DMS114 treated with DMSO at 0.1 percent for 48 hours (cell line): ENCODE data around the gene CUX1.
"Not testable (repeated sequence)": the region's sequence is repeated elsewhere in the genome, so short reads cannot be mapped to it uniquely, and the experiment has no call there.

ENCODE experiments used
- DNase-seq: peaks from one replicate; lab custom pipeline; 2025; ENCODE audit not compliant: unreplicated experiment; lab: John Stamatoyannopoulos, UW

Gene CUX1

DNA sequence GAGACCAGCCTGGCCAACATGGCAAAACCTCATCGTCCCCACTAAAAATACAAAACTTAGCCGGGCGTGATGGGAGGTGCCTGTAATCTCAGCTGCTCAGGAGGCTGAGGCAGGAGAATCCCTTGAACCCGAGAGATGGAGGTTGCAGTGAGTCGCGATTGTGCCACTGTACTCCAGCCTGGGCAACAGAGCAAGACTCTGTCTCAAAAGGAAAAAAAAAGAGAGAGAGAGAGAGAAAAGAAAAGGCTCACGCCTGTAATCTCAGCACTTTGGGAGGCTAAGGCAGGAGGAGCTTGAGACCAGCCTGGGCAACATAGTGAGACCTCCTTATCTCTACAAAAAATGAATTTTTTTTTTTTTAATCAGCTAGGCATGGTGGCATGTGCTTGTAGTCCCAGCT, 157.6 kb downstream of the CUX1 start:
- DNase-seq, result no peak

DNA sequence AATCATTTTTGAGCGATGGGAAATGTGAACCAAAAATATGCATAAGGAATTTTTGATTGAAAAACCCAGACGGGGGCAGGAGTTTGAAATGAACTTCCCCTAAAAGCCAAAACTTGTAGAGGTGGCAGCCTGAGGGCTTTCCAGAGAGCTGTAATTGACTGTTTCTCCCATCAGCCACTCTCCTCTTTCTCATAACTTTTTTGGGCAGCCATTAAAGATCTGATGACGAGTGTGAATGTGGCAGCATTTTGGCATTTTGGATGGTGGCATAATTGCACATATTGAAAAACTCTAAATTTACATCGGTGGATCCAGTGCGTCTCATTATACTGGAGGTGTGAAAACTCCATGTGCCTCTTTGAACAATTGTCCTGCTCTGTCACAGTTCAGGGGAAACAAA, 159.0 kb downstream of the CUX1 start:
- no peak for DNase-seq

DNA sequence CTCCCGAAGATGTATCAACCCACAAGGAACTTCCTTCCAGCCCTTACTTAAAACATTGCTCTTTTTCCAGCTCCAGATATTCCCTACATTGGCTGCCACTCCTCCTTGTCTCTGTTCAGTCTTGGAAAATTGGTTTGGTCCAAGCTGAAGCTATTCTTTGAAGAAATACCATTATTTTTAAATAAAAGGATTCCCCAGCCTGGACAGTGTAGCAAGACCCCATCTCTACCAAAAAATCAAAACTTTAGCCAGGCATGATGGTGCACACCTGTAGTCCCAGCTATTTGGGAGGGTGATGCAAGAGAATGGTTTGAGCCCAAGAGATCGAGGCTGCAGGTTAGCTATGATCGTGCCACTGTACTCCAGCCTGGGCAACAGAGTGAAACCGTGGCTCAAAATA, 159.8 kb downstream of the CUX1 start:
- DNase-seq, result no peak

DNA sequence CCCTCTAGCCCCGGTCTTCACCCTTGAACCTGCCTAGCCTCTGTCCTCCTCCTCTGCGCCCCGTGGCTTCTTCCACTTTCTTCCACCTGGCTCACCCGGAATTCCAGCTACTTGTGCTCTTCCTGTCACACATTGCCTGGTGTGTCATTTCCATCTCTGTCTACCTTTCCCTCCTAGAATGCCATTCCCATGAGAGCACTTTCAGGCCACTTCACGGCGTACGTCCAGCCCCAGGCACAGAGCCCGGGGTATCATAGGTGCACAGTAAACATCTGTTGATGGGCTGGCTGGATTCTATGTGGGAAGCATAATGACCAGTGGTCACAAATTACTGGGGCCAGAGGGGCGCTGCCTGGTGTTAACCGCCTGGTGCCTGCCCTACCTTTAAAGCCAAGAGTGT, 161.3 kb downstream of the CUX1 start:
- no peak for DNase-seq

DNA sequence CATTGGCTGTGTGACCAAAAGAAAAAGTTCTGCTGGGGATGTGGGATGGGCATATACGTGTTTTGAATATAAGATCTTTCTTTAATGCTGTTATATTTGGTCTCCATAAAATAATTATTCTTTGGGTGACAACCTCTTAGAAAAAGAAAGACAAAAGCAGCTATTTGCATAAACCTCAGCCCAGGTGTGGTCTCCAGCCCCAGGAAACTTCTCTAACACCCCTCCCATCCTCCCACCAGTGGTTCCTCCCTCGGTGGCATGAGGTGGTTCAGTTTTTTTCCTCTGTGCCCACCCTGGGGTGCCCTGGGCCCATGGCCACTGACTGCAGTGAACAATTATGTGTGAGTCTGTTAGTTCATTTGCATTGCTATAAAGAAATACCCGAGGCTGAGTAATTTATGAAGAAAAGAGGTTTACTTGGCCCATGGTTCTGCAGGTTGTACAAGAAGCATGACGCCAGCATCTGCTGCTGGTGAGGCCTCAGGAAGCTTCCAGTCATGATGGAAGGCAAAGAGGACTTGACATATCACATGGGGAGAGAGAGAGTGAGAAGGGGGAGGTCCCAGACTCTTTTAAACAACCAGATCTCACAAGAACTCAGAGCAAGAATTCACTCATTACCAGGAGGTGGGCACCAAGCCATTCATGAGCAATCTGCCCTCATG, 165.9 kb downstream of the CUX1 start:
- no peak for DNase-seq

DNA sequence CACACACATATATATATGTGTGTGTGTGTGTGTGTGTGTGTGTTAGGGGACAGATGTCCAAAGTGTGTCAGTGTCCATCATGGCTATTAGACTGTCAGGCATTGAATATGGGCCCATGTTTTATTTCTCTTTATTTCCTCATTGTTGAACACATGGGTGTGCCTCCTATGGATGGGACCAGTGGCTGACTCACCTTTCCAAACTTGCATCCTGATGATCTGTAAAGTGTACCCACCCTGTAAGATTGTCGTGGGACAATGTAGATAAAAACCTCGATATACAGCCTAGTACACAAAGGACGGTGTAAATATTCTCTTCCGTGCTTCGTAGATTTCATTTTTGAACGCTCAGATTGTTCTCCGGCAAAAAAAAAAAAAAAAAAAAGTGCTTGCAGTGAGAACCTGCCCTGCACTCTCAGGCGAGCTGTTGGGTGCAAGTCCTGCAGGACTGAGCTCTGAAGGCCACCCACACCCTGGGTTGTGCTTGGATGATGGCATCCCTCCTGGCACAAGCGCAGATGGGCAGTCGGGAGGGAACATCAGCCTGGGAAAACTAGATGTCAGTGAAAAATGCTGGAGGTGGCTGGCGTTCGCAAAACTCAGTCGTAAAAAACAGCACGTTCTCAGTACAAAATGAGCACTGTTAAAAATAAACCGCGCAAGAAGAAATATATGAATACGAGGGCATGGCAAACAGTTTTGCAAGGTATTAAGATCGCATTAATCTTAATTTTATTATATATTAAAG, 166.9 kb downstream of the CUX1 start:
- DNase-seq, result no peak

DNA sequence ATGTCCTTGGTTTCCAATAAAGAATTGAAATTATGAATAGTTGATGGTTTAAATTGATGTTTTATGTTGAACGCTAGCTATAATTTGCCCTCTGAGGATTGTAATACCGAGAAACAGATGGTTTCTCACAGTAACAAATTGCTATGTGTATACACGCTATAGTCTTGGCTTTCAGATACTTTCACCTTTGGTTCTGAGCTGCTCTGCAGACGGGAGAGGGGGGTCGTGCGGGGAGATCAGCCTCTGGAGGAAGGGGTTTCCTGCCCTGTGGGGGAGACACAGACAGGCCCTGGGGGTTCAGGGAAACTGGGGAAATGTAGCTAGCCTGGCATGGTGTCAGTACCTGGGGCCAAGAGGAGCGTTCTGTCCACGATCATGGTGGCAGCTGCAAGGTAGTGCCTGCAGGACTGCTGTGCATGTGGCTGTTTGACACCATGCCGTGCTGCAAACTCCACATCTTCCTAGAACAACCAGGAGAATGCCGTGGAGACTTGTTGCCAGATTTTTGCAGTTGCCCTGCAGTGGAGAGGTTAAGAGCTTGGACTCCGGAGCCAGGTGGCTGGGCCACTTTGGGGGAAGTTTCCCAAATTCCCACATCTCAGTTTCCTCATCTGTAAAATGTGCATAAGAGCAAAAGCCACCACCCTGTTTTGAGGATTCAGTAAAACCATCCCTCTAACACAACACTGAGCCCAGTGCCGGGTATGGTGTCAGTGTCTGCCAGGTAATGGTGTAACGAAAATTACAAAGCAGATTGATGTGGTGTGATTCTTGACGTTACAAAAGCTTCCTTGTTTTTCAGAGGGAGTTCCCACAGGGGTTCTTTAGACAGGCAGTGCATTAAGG, 167.9 kb downstream of the CUX1 start:
- DNase-seq, result no peak

DNA sequence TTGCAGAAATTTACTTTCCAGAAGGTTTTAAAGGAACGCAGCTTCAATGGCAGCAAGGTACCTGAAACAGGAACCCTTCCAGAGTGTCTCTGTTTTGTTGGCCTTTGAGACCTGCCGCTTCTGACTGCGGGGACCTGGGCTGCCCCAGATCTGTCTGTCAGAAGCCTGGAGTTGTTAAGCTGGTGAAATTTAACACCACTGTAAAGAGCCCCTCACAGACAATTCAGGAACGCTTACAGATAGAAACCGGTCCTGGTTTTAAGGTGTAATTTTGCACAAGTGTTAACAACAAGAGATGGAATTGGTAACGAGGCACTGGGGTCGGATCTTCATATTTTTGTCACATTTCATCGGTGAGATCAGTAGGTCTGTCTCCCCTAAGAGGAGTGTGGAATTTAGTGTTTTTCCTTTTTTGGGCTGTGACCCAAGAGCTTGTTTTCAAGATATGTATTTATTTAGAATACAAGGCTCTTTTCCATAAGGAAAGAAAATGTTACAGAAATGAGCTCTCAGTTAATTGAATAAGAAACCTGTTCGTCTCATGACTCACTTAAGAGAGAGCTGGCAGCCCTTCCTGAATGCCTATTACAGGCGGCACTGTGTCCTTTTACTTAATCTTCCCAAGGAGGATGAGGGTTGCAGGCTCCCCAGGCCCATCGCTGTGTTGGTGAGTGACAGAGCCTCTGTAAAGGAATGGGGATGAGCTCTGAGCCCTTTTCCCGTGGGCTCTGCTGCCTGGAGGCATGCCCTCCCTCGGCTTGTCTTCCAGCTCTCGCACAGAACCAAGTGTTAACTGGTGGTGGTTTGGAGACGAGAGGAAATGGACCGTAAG, 168.7 kb downstream of the CUX1 start:
- DNase-seq, result no peak

DNA sequence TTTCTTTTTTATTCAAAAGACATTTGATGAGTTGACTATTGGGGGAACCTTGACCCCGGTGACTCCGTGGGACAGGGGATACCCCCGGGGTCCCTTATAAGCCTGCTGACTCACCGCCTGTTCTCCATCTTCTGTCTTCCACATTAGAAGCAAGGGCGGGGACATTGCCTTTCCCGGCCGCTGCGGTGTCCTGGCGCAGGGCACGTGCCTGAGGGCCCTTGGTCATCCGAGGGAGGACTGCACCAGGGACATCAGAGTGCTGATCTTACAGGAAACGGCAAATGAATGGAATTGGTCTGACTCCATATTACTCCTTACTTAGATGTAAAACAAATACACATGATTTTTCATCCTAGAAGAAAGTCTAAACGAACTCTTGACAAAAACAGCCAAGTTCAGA, 170.1 kb downstream of the CUX1 start:
- no peak for DNase-seq

DNA sequence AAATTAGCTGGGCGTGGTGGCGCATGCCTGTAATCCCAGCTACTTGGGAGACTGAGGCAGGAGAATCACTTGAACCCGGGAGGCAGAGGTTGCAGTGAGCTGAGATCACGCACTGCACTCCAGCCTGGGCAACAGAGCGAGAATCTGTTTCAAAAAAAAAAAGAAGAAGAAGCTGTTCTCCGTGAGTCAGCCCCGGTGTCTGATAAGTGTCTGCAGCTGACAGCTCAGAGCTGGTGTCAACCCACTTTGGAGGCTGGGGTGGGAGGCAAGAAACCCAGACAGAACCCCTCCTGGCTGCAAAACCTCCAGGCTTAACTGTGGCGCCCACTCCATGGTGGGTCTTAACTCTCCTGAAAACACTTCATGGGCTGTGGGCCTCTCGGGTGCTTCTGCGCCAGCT, 170.6 kb downstream of the CUX1 start:
- DNase-seq, result not testable (repeated sequence)

DNA sequence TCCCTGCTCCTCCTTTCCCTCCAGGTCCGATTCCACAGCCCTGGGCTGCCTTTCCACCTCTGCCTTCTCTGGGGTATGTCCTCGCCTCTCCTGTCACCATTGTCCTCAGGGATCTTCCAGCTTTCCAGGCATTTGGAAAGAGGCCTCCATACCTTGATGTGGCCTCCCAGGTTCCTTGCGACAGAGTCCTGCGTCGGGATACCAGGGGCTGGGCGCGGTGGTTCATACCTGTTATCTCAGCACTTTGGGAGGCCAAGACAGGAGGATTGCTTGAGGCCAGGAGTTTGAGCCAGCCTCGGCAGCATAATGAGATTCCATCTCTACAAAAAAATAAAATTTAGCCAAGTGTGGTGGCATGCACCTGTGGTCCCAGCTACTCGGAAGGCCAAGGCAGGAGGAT, 171.1 kb downstream of the CUX1 start:
- DNase-seq, result no peak

DNA sequence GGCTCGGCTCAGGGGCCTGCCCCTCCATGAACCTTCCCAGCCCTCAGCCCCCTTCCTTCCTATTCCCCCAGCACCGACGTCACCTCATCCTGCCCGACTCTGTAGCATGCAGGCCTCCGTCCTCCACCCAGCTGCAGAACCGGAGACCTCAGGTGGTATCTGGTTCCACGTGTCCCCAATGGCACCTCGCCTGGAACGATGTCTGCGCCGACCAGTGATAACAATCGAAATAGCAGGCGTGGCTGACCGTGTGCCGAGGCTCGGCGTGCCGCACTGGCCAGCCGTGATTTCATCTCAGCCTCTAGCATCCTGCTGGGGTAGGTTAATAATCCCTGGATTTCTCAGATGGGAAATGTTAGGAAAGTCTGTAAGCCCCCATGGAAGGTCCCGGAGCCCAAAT, 171.7 kb downstream of the CUX1 start:
- no peak for DNase-seq

DNA sequence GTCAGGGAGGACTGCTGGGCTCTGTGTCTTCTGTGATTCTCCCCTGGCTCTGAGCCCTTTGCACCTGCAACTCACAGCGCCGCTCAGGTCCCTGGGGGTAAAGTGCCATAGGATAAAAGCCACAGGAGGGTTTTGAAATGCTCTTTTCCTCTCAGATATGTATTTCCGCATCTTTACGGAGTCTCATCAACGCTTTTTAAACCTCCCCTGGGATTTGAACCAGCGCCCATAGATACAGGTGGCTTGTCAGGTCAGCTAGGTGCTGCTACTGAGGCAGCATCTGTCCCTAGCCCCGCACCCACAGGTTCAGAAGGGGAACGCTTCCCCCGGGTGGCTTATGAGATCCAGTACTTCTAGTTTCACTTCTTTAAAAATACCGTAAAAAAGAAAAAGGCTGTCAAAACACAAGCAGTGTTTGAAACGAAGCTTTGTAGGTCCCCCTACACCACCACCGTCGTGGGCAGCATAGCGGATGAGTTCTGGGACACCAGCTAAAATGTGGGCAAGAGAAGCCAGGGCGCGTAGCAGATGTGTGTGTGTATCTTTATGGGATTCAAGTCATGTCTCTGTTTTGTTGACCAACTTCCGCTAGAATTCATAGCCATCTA, 173.5 kb downstream of the CUX1 start:
- no peak for DNase-seq

DNA sequence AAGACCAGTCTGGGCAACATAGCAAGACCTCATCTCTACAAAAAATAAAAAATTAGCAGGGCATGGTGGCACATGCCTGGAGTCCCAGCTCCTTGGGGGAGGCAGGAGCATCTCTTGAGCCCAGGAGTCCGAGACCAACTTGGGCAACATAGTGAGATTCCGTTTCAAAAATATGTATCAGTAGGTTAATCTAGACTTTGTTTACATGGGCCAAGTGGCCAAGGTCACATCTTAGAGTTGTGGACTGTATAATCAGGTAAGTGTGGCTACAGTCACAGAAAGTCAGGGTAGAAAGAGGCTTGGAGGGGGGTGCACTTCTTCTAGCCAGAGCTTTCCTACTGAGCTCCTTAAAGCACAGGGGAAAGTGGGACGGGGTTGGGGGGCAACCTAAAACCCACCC, 174.4 kb downstream of the CUX1 start:
- DNase-seq, result no peak

DNA sequence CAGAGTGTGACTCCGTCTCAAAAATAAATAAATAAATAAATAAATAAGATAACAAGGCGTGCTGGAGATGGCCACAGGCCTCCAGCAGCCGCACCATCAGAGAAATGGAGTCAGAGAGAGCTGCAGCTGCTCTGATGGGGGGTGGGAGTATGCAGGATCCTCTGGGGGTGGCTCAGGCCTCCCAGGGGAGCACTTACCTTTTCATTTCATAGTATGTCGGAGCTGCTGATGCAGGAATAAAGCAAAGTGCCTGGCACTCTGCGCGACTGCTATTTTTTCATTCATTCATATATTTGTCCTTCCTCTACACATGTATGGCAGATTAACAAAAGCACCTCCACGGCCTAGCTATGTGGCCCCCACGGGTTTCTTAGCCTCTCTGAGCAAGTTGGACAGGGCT, 175.9 kb downstream of the CUX1 start:
- no peak for DNase-seq

DNA sequence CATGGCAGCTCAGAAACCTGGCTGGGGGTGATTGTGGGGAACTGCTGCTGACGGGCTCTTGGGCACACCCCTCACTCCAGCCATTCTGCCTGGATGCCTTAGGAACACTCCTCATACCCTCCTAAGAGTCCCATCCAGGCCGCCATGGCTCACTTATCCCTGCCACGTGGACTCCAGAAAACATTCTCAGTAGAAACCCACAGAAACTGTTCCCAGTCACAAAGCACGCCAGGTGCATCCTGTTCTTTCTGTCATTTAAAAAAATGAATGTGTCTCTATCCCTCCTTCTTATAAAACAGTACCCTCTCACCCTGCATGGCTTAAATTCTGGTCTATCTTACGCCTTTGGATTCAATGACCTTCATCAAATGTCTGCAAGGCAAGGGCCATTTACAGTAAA, 177.7 kb downstream of the CUX1 start:
- no peak for DNase-seq

DNA sequence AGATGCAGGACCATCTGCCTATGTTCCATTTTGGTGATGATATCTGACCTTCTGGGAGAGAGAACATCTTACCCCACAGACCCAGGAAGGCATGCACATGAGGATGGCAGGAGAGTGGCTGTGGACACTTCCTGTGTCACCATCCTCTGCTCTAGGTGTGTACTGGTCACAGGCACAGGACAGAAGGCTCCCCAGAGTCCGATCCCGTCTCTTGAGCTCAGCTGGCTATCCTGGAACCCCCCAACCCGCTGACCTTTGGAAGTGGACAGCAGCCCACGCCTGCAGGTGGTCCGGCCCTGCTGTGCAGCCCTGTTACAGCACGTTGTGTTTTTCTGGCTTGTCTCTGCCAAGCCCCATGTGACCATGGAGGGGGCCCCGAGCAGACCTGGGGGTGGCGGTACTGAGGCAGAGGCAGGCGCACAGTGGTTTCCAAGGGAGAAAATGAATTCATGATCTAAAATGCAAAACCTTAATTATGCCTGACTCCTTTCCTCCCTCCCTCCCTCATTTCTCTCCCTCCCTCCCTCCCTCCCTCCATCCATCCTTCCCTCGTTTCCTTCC, 178.8 kb downstream of the CUX1 start:
- no peak for DNase-seq

DNA sequence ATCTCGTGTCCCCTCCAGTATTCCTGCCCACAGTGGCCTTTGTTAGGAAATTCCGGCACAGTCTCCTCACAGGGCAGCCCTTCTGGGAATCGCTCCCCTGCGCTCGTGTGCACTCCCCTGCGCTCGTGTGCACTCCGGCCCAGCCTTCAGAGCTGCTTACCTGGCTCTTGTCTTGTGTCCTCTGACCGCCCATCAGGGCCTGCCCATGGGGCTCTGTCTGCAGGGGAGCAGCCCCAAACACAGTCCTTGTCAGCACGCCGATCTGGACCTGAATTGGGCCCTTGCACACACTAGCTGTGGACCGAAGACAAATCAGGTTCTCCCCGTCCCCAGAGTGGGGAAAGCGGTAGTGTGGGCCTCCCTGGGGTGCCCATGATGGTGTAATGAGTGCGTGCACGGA, 179.4 kb downstream of the CUX1 start:
- no peak for DNase-seq

DNA sequence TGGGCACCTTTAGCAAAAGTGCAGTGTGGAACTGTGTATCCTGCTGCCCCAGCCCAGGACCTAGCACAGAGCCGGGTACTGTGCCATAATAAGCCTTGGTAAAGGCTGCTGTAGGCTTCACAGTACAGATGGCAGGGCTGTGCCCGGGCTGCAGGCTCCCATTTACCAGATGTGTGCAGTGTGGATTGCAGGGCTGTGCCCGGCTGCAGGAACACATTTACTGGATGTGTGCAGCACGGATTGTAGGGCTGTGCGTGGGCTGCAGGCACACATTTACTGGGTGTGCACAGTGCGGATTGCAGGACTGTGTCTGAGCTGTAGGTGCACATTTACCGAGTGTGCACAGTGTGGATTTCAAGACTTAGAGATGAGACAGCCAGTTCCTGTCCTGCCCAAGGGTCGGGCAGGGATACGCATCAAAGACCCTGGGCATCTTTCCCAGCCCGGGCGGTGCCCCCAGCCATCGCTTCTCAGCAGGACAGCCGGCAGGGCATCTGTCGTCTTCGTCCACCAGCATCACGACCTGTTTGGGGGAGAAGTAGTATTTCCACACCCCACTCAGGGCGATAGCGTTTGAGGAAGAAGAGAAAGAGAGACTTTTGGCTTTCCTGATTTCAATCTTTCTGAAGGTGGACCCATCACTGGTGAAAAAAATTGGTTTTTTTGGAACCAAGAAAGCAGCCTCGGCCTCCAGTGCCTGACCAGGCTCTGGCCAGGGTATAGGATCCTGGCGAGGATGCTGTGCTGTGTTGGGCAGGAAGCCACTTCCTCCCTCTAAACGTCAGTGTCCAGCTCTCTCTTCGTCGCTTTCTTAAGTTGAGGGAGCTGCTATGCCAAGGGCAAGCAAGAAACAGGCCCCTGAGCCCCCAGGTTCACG, 180.8 kb downstream of the CUX1 start:
- DNase-seq, result no peak

DNA sequence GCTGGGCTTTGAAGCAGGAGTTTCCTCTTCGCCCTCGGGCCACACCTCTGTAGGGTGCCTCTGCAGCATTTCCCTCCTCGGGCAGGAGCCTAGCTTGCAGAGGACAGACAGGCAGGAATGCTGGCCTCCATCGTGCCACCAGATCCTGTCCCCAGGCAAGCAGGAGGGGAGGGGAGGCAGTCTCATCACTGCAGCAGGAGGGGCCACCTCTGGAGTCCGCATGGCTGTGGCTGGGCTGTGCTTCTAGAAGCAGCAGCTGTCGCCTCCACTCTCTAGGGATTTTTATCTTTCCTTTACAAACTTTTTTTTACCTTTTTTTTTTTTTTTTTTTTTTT, 181.4 kb downstream of the CUX1 start:
- DNase-seq, result no peak
